Cardiac muscle cell (in vitro differentiated cells and primary cell): ENCODE measurements around the gene PTPN20. TPM values are rescaled to one million over a fixed set of nuclear protein-coding genes. Genes with fewer than 3 reads are reported as not detected.

ENCODE experiments used
- DNase-seq, 2 donors: peaks; one replicate each; pipeline versions ENCODE4 v3.0.0 to v3.0.0-alpha.2; 2010 to 2017; ENCODE audit warnings: low read depth in 1 of 2, low spot score in 1 of 2
- H3K27ac ChIP-seq: fragments of 200-600 bp; sonication (generic); 2 replicates; pipeline ENCODE4 v1.5.1; 2016
- H3K27me3 ChIP-seq: fragments of 200-600 bp; sonication (generic); 2 replicates; pipeline ENCODE4 v1.6.0; 2016; ENCODE audit warnings: control low read depth
- H3K36me3 ChIP-seq: fragments of 200-600 bp; sonication (generic); 2 replicates; pipeline ENCODE4 v1.5.1; 2016; ENCODE audit warnings: control low read depth
- H3K4me1 ChIP-seq: fragments of 200-600 bp; sonication (generic); 2 replicates; pipeline ENCODE4 v1.8.1; 2017; ENCODE audit warnings: low read depth, mild to moderate bottlenecking, mixed run types
- H3K4me3 ChIP-seq: fragments of 200-600 bp; sonication (generic); 2 replicates; pipeline ENCODE4 v1.5.1; 2016; ENCODE audit warnings: mild to moderate bottlenecking
- H3K9me3 ChIP-seq: fragments of 200-600 bp; sonication (generic); 2 replicates; pipeline ENCODE4 v1.5.1; 2017; ENCODE audit warnings: low read depth, mild to moderate bottlenecking, control low read depth
- CTCF ChIP-seq: IDR thresholded peaks from 2 replicates; pipeline ENCODE4 v1.5.1; 2012; ENCODE audit warnings: low read depth, mild to moderate bottlenecking, low read length
- polyA plus RNA-seq: library from polyadenylated mRNA; unstranded; fragments of >200 nt; fragmentation: Nextera tagmentation; extraction: Ambion mirVana; gene quantifications from 2 replicates; pipeline ENCODE4 v1.2.1, GENCODE V29; 2016
- total RNA-seq: library from RNA; depleted of rRNA; stranded (reverse); fragments of >200 nt; gene quantifications from 2 replicates; pipeline ENCODE4 v1.2.3, GENCODE V29; 2016

PTPN20 gene
- total and polyA plus RNA-seq, 2 experiments from 2014 or later, result 0.42 to 0.62 TPM

GRCh38 chr10:47033081-47033480 lies 121.9 kb downstream of the PTPN20 start:
- Histone ChIP-seq H3K9me3 (no peaks in the 10 kb centered on the region), H3K27me3 (no peaks in the 10 kb centered on the region), H3K4me3 (no peak overlapping the region), H3K4me1 (no peaks in the 10 kb centered on the region), H3K36me3 (no peaks in the 10 kb centered on the region), H3K27ac (no peak overlapping the region)
- TF ChIP-seq CTCF, result no peak
- no peak for DNase-seq

- no peak for DNase-seq
- Histone ChIP-seq H3K4me1 (peaks cover under 1% of the 10 kb centered on the region), H3K9me3 (no peaks in the 10 kb centered on the region)
Measured at GRCh38 chr10:47033541-47034270, 122.5 kb downstream of the PTPN20 start.

GRCh38 chr10:47034441-47035051 lies 123.3 kb downstream of the PTPN20 start:
- peaks cover 7% of the 10 kb centered on the region for H3K4me1 ChIP-seq

More at GRCh38 chr10:47033541-47034270, 122.5 kb downstream of the PTPN20 start:
- H3K27me3 ChIP-seq, result no peaks in the 10 kb centered on the region
- no peak overlapping the region for H3K4me3 ChIP-seq
- H3K27ac ChIP-seq, result no peak overlapping the region
- no peak for TF ChIP-seq CTCF
- H3K36me3 ChIP-seq, result no peaks in the 10 kb centered on the region

GRCh38 chr10:47035171-47035818 lies 124.1 kb downstream of the PTPN20 start:
- H3K4me3 ChIP-seq, result no peak overlapping the region
- no peak overlapping the region for H3K27ac ChIP-seq
- H3K36me3 ChIP-seq, result no peaks in the 10 kb centered on the region
- no peaks in the 10 kb centered on the region for H3K9me3 ChIP-seq
- H3K27me3 ChIP-seq, result no peaks in the 10 kb centered on the region
- no peak for TF ChIP-seq CTCF
- DNase-seq, result no peak
- peaks cover 11% of the 10 kb centered on the region for H3K4me1 ChIP-seq

More at GRCh38 chr10:47034441-47035051, 123.3 kb downstream of the PTPN20 start:
- no peak for DNase-seq
- H3K27me3 ChIP-seq, result no peaks in the 10 kb centered on the region
- no peak for TF ChIP-seq CTCF
- H3K27ac ChIP-seq, result no peak overlapping the region
- no peaks in the 10 kb centered on the region for H3K36me3 ChIP-seq
- no peaks in the 10 kb centered on the region for H3K9me3 ChIP-seq
- H3K4me3 ChIP-seq, result no peak overlapping the region

GRCh38 chr10:47035819-47036337 lies 124.7 kb downstream of the PTPN20 start:
- no peaks in the 10 kb centered on the region for H3K9me3 ChIP-seq
- H3K27ac ChIP-seq, result no peak overlapping the region
- no peaks in the 10 kb centered on the region for H3K27me3 ChIP-seq
- no peaks in the 10 kb centered on the region for H3K36me3 ChIP-seq
- H3K4me3 ChIP-seq, result no peak overlapping the region
- DNase-seq, result no peak
- TF ChIP-seq CTCF, result no peak
- peaks cover 11% of the 10 kb centered on the region for H3K4me1 ChIP-seq
